ENCODE data around the gene RGP1. TPM values are rescaled to one million over a fixed set of nuclear protein-coding genes. Genes with fewer than 3 reads are reported as not detected.

The RGP1 gene
- total and polyA plus RNA-seq, 8 donors: 3.8 to 21.2 (median 12.0) TPM

DNA sequence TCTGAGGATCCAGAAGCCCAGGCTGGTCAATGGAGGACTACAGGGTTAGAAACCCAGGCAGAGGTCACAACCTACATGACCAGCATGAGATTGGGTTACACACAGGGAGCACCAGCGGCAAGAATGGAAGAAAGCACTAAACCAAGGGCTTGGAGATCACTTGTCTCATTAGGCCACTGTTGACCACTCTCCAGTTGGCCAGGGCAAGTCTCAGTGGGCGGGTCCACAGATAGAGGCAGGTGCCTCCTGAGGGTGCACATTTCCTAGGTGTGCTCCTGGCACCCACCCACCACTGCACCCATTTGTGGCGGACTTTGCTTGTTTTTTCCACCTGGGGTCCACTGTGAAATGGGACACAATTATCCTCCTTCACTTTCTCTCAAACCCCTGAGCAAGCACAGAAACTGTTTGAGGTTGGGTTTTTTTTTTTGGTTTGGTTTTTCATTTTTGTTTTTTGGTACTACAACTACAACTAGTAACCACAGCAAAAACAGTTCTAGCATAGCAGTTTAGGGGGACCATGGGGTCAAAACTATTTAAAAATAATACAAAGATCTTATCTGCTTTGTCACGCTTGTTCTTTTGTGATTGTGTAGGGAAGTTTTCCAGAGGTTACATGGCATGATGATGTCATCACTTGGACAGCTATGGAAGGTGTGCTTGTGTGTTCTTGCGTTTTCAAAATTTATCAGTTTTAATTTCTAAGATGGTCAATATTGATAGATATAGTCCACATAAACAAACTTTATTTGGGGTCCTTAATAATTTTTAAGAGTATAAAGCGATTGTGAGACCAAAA, 48.4 kb downstream of the RGP1 start:
- no peaks in the 10 kb centered on the region for H3K9me3 ChIP-seq
- no peak for DNase-seq
- no peak overlapping the region for H3K4me3 ChIP-seq
- H3K27me3 ChIP-seq: no peaks in the 10 kb centered on the region
- intact Hi-C loops (cut with DNase I; ENCODE audit: low total_unique reads): no loop called here
- TF ChIP-seq, protein P1, sequence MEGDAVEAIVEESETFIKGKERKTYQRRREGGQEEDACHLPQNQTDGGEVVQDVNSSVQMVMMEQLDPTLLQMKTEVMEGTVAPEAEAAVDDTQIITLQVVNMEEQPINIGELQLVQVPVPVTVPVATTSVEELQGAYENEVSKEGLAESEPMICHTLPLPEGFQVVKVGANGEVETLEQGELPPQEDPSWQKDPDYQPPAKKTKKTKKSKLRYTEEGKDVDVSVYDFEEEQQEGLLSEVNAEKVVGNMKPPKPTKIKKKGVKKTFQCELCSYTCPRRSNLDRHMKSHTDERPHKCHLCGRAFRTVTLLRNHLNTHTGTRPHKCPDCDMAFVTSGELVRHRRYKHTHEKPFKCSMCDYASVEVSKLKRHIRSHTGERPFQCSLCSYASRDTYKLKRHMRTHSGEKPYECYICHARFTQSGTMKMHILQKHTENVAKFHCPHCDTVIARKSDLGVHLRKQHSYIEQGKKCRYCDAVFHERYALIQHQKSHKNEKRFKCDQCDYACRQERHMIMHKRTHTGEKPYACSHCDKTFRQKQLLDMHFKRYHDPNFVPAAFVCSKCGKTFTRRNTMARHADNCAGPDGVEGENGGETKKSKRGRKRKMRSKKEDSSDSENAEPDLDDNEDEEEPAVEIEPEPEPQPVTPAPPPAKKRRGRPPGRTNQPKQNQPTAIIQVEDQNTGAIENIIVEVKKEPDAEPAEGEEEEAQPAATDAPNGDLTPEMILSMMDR (IDR thresholded peaks at IDR 0.05): no peak
- TF ChIP-seq POLR2A (IDR thresholded peaks at IDR 0.05): no peak
- TF ChIP-seq POLR2AphosphoS5 (IDR thresholded peaks at IDR 0.05): no peak
- no peak for TF ChIP-seq EP300 (IDR thresholded peaks at IDR 0.05)
- peaks cover 5 to 36% (median 32%) of the 10 kb centered on the region in 4 donors for H3K36me3 ChIP-seq
- no peak overlapping the region for H3K27ac ChIP-seq
- peaks cover 14 to 53% (median 26%) of the 10 kb centered on the region in 4 donors for H3K4me1 ChIP-seq
- WGBS, 5 donors: 71 to 82% (median 75%) methylated on average over 6 of the region's 6 CpGs

DNA sequence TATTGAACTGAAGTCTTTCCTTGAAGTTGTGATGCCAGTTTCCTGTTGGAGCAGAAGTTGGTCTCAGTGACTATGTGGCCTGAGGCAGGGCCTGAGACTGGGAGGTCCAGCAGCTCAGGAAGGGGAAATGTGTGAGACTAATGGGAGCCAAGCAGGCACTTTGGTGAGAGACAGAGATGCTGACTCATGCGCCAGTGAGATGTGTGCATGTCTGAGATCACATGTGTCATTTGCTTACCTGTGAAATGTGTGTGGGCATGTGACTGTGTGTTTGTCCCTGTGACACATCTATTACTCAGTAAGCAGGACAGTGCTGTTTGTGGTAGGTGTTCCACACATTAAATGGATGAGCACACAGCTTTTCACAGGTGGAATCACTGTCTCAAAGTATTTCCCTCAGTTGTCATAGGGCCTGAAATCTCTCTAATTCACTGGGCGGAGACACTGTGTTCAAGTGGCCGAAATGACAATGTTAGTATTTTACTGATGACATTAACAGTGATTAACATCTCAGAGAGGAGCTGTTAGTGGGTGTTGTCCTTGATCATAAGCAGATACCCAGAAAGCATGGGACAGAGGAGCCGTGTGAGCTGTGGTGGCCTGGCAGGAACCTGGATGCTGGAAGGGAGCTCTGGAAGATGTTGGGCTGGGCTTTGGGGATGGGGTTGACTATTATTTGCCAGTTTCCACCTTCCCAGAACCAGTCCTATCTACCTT, 49.7 kb downstream of the RGP1 start:
- TF ChIP-seq, protein P1 (IDR thresholded peaks at IDR 0.05): no peak
- TF ChIP-seq POLR2AphosphoS5 (IDR thresholded peaks at IDR 0.05) (no peak), POLR2A (IDR thresholded peaks at IDR 0.05) (no peak), EP300 (IDR thresholded peaks at IDR 0.05) (no peak)
- intact Hi-C loops (cut with DNase I; ENCODE audit: low total_unique reads): no loop called here
- Histone ChIP-seq H3K36me3 (peaks cover 5 to 46% (median 42%) of the 10 kb centered on the region in 4 donors), H3K4me1 (peaks cover 2 to 40% (median 15%) of the 10 kb centered on the region in 4 donors), H3K27me3 (no peaks in the 10 kb centered on the region), H3K27ac (no peak overlapping the region), H3K4me3 (no peak overlapping the region), H3K9me3 (no peaks in the 10 kb centered on the region)
- WGBS, 5 donors: 87 to 92% (median 90%) methylated on average over 4 of the region's 4 CpGs
- no peak for DNase-seq

DNA sequence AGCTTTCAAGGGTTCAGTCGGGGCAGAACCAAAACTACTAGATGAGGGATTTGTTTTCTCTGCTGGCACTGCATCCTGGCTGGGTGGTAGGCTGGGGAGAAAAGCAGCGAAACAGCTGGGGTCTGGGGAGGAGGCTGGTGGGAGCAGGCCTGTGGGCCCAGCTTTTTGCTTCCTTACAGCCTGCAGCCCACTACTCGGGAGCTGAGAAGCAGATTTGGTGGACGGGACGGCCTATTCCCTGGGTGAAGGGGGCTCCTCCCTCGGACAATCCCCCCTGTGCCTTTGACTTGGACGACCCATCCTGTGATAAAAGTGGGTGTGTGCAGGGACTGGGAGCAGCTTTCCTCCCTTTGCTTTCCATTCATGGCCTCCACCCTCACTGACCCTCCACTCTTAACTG, 51.4 kb downstream of the RGP1 start:
- Histone ChIP-seq H3K36me3 (peaks cover 5 to 60% (median 55%) of the 10 kb centered on the region in 4 donors), H3K27me3 (no peaks in the 10 kb centered on the region), H3K9me3 (no peaks in the 10 kb centered on the region), H3K4me3 (no peak overlapping the region), H3K4me1 (peaks cover 0 to 22% (median 3%) of the 10 kb centered on the region in 4 donors), H3K27ac (no peak overlapping the region)
- intact Hi-C loops (cut with DNase I; ENCODE audit: low total_unique reads): loop anchor here (10.0 kb wide), 1 partner anchor 64 kb away; no protein-coding TSS in a partner anchor
- WGBS, 5 donors: 85 to 87% (median 87%) methylated on average over 7 of the region's 7 CpGs
- DNase-seq: no peak
- no peak for TF ChIP-seq POLR2AphosphoS5 (IDR thresholded peaks at IDR 0.05)
- TF ChIP-seq, protein P1 (IDR thresholded peaks at IDR 0.05): no peak
- TF ChIP-seq EP300 (IDR thresholded peaks at IDR 0.05): no peak
- TF ChIP-seq POLR2A (IDR thresholded peaks at IDR 0.05): no peak

DNA sequence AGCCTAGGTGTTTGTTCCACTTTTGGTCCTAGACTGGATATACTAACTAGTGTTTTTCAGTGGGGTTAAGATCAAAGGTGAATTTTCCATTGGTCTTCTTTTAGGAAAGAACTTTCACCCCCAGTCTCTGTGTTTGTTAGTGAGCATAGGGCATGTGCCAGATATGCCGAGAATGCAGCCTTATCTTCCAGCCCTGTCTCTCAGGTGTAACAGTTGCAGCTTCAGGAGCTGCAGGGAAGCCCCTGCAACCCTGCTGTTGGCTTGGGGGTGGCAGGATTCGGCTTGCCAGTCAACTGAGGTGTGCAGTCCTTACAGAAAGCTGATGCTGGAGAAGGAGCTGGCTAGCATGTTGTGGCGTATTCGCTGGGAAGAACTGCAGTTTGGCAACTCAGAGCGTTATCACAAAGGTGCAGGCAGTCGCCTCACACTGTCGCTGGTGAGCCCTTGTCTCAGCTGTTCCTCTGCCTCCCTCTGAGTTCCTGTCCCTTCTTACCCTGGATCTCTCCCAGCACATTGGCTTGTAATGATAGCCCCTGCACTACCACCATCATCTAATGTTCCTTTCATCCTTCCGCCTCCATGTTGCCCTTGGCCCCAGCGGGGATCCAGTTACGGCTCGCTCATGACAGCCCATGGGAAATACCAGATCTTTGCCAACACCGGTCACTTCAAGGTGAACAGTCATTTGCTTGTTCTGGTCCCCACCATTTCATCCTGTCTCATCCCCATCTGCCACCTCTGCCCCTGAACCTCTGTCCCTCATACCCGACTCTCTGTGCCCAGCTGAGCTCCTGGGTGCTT, 52.4 kb downstream of the RGP1 start:
- Histone ChIP-seq H3K9me3 (no peaks in the 10 kb centered on the region), H3K4me1 (peaks cover 0 to 17% (median 0%) of the 10 kb centered on the region in 4 donors), H3K4me3 (no peak overlapping the region), H3K36me3 (peaks cover 13 to 70% (median 65%) of the 10 kb centered on the region in 4 donors), H3K27ac (no peak overlapping the region), H3K27me3 (no peaks in the 10 kb centered on the region)
- no peak for DNase-seq
- 87 to 93% (median 92%) methylated on average over 9 to 13 of the region's 13 CpGs for WGBS, 5 donors
- TF ChIP-seq, protein P1 (IDR thresholded peaks at IDR 0.05): no peak
- TF ChIP-seq POLR2AphosphoS5 (IDR thresholded peaks at IDR 0.05): no peak
- no peak for TF ChIP-seq EP300 (IDR thresholded peaks at IDR 0.05)
- no peak for TF ChIP-seq POLR2A (IDR thresholded peaks at IDR 0.05)
- intact Hi-C loops (cut with DNase I; ENCODE audit: low total_unique reads): loop anchor here (10.0 kb wide), 1 partner anchor 63 kb away; no protein-coding TSS in a partner anchor

Data from stomach (tissue), 9 donors.